NOMO-1 treated with dmso at 0.1 percent for 144 hours (cell line): ENCODE measurements around the gene GBE1.
"Not testable (repeated sequence)": the region's sequence is repeated elsewhere in the genome, so short reads cannot be mapped to it uniquely, and the experiment has no call there.

ENCODE experiments used
- DNase-seq: peaks from one replicate; lab custom pipeline; 2025; ENCODE audit not compliant: unreplicated experiment; lab: John Stamatoyannopoulos, UW

Gene GBE1

GRCh38 chr3:81753416-81754027 lies 7.9 kb downstream of the GBE1 start:
- no peak for DNase-seq

GRCh38 chr3:81752604-81753003 lies 8.8 kb downstream of the GBE1 start:
- no peak for DNase-seq

GRCh38 chr3:81749265-81749664 lies 12.2 kb downstream of the GBE1 start:
- no peak for DNase-seq

- not testable (repeated sequence) for DNase-seq
Measured at GRCh38 chr3:81747280-81747679, 14.2 kb downstream of the GBE1 start.

GRCh38 chr3:81744366-81744765 lies 17.1 kb downstream of the GBE1 start:
- DNase-seq: peak; percentile 5

- peak; percentile 6 for DNase-seq
Measured at GRCh38 chr3:81743096-81744025, 18.1 kb downstream of the GBE1 start.

- no peak for DNase-seq
Measured at GRCh38 chr3:81742581-81742980, 18.9 kb downstream of the GBE1 start.

- no peak for DNase-seq
Measured at GRCh38 chr3:81741216-81741615, 20.2 kb downstream of the GBE1 start.

- DNase-seq: no peak
Measured at GRCh38 chr3:81740731-81741130, 20.7 kb downstream of the GBE1 start.

GRCh38 chr3:81735334-81735733 lies 26.1 kb downstream of the GBE1 start:
- no peak for DNase-seq

GRCh38 chr3:81734742-81735141 lies 26.7 kb downstream of the GBE1 start:
- DNase-seq: no peak

- DNase-seq: no peak
Measured at GRCh38 chr3:81732642-81733041, 28.8 kb downstream of the GBE1 start.

GRCh38 chr3:81728766-81729544 lies 32.5 kb downstream of the GBE1 start:
- DNase-seq: no peak

- no peak for DNase-seq
Measured at GRCh38 chr3:81726735-81727134, 34.7 kb downstream of the GBE1 start.

- DNase-seq: no peak
Measured at GRCh38 chr3:81726132-81726531, 35.3 kb downstream of the GBE1 start.

- DNase-seq: no peak
Measured at GRCh38 chr3:81723732-81724313, 37.6 kb downstream of the GBE1 start.

GRCh38 chr3:81718311-81718710 lies 43.1 kb downstream of the GBE1 start:
- no peak for DNase-seq

GRCh38 chr3:81716870-81717509 lies 44.5 kb downstream of the GBE1 start:
- no peak for DNase-seq

- DNase-seq: no peak
Measured at GRCh38 chr3:81713031-81713430, 48.4 kb downstream of the GBE1 start.

GRCh38 chr3:81709606-81710005 lies 51.8 kb downstream of the GBE1 start:
- no peak for DNase-seq

GRCh38 chr3:81707996-81708395 lies 53.4 kb downstream of the GBE1 start:
- DNase-seq: no peak
